Right cardiac atrium (tissue), 5 donors: ENCODE measurements around the gene GSTO2. TPM values are rescaled to one million over a fixed set of nuclear protein-coding genes. Genes with fewer than 3 reads are reported as not detected.

ENCODE experiments used
- ATAC-seq, 2 donors: fragments of 200-7000 bp; cut with Tn5 transposase; one replicate each; pipeline versions ENCODE4 v1.8.0 to v1.9.1; 2020; ENCODE audit warnings: moderate library complexity in 2 of 2, mild to moderate bottlenecking in 1 of 2
- DNase-seq, 3 donors: peaks; one replicate each; pipeline ENCODE4 v3.0.0-alpha.2; 2020
- H3K27ac ChIP-seq: one replicate; pipeline ENCODE4 v1.5.1; 2013; ENCODE audit warnings: mild to moderate bottlenecking, low read length, control low read depth, moderate library complexity
- H3K27me3 ChIP-seq: one replicate; pipeline ENCODE4 v1.6.1; 2013; ENCODE audit not compliant: control insufficient read depth, insufficient read depth
- H3K4me1 ChIP-seq: one replicate; pipeline ENCODE4 v1.6.1; 2013; ENCODE audit warnings: low read length; ENCODE audit not compliant: control insufficient read depth, insufficient read depth
- H3K4me3 ChIP-seq: one replicate; pipeline ENCODE4 v1.5.1; 2013; ENCODE audit warnings: low read length, control low read depth
- H3K9me3 ChIP-seq: one replicate; pipeline ENCODE4 v1.6.1; 2013; ENCODE audit warnings: low read length; ENCODE audit not compliant: control insufficient read depth
- WGBS: extraction: QIAGEN DNeasy Blood & Tissue Kit; methylation state at CpG from one replicate; pipeline ENCODE4 v1.1.7; 2013; 5-methylcytosine and 5-hydroxymethylcytosine counted together
- intact Hi-C, 4 donors: fragments of 100-400 bp; cut with DNase I; formaldehyde crosslinking; loops; one replicate each; pipeline versions ENCODE4 v1.11.0 to v1.14.0; 2022 to 2023
- polyA plus RNA-seq: library from polyadenylated mRNA; stranded (reverse); fragments of 200-250 nt; gene quantifications from one replicate; pipeline ENCODE4 v1.2.3, GENCODE V29; 2013
- total RNA-seq, 4 donors: library from RNA; stranded (reverse); fragmentation: NEBNext Ultra II Directional; extraction: Animal tissue kit (Norgen Biotek cat#: 25700); gene quantifications; one replicate each; pipeline ENCODE4 v1.2.1, GENCODE V29; 2021
- donor health status: healthy with polysubstance abuse.
- donor health status: DM: no; HTN: yes; CAD: no.
- donor health status: DM: no; HTN: no; CAD: no.
- donor health status: DM: no; HTN: yes; CAD: no; lungs with severe emphysema.
- donor health status: DM: yes; HTN: yes; CAD: no.

GSTO2 gene
- total and polyA plus RNA-seq, 5 donors: 0.37 to 1.1 (median 0.58) TPM

- Histone ChIP-seq H3K9me3 (no peaks in the 10 kb centered on the region), H3K4me3 (no peak overlapping the region), H3K27ac (peak overlapping the region; percentile 100), H3K27me3 (no peaks in the 10 kb centered on the region), H3K4me1 (peaks cover 24% of the 10 kb centered on the region)
- DNase-seq (peak; percentile 72 to 83 (median 83)), ATAC-seq (peak; percentile 80 to 88)
- 24% methylated on average over 12 of the region's 12 CpGs for WGBS
- intact Hi-C loops: loop anchor here in 3 of 4 donors (5.0 kb wide), 2 partner anchors 37 to 52 kb away; partner anchors contain the start of genes ITPRIP (in 2 of the 3) and CFAP58 (in 1 of the 3)
Observed at GRCh38 chr10:104300002-104300735, 31.2 kb downstream of the GSTO2 start.

DNA sequence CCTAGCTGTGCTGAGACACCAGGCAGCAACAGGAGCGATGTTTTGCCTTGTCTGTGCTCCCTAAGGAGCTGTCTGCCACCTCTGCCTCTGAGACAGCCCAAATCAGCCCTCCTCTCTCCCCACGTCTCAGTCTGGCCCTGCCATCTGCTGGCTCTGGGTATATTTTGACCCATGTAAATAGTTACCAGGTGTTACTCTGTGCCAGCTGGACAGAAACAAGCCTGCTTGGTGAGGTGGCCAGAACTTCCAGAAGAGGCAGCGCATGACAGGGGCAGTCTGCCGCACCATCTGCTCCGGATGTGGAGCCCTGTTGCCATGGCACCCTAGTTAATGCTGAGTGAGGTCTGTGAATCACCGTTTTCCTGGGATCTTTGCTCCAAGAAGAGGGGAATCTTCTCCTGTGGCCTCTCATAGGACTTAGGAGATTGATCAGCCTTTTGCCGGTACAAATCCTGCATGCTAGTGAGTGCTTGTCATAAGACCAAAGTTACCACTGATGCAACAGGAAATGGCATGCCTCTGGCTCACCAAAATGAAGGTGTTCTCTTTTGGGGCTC, 31.8 kb downstream of the GSTO2 start:
- Histone ChIP-seq H3K27ac (peak overlapping the region; percentile 100), H3K27me3 (no peaks in the 10 kb centered on the region), H3K9me3 (no peaks in the 10 kb centered on the region), H3K4me1 (peaks cover 25% of the 10 kb centered on the region), H3K4me3 (no peak overlapping the region)
- 18% methylated on average over 7 of the region's 7 CpGs for WGBS
- intact Hi-C loops: loop anchor here in 3 of 4 donors (5.0 kb wide), 2 partner anchors 36 to 51 kb away; partner anchors contain the start of genes ITPRIP (in 2 of the 3) and CFAP58 (in 1 of the 3)
- DNase-seq (peak; percentile 81 to 85 (median 84)), ATAC-seq (peak; percentile 69 to 83)

DNA sequence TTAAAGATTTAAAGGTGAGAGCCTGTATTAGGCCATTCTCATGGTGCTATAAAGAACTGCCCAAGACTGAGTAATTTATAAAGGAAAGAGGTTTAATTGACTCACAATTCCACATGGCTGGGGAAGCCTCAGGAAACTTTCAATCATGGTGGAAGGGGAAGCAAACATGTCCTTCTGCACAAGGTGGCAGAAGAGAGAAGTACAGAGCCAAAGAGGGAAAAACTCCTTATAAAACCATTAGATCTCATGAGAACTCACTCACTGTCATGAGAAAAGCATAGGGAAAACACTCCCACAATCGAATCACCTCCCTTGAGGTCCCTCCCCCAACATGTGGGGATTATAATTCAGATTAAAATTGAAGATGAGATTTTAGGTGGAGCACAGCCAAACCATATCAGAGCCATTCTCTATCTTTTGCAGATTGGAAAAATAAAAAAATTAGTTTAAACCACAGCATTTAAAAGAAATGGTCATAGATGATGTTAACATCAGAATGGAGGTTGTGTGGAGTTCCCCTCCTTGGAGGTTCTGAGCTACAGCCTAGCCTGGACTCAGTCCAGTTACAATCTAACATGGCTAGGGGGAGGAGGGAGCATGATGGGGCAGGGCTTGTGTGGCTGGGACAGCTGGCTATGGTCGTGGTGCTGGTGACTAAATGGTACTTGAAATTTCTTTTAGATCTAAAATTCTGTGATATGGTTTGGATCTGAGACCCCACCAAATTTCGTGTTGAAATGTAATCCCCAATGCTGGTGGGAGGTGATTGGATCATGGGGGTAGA, 33.1 kb downstream of the GSTO2 start:
- WGBS: 65% methylated on average over 3 of the region's 3 CpGs
- Histone ChIP-seq H3K4me1 (peaks cover 27% of the 10 kb centered on the region), H3K27me3 (no peaks in the 10 kb centered on the region), H3K4me3 (no peak overlapping the region), H3K27ac (no peak overlapping the region), H3K9me3 (no peaks in the 10 kb centered on the region)
- intact Hi-C loops: loop anchor here in 3 of 4 donors (5.0 kb wide), 2 partner anchors 35 to 50 kb away; partner anchors contain the start of genes ITPRIP (in 2 of the 3) and CFAP58 (in 1 of the 3)
- ATAC-seq (no peak), DNase-seq (no peak)

- intact Hi-C loops: loop anchor here in 3 of 4 donors (5.0 kb wide), 2 partner anchors 34 to 49 kb away; partner anchors contain the start of genes ITPRIP (in 2 of the 3) and CFAP58 (in 1 of the 3)
- no peak for ATAC-seq
- H3K4me1 ChIP-seq: peaks cover 29% of the 10 kb centered on the region
- H3K27me3 ChIP-seq: no peaks in the 10 kb centered on the region
- H3K4me3 ChIP-seq: no peak overlapping the region
- WGBS: 49% methylated on average over 2 of the region's 2 CpGs
- H3K9me3 ChIP-seq: no peaks in the 10 kb centered on the region
- no peak for DNase-seq
- H3K27ac ChIP-seq: peak overlapping the region; percentile 61
Observed at GRCh38 chr10:104303594-104304355, 34.8 kb downstream of the GSTO2 start.

GRCh38 chr10:104304356-104304745, 35.4 kb downstream of the GSTO2 start:
- Histone ChIP-seq H3K27me3 (no peaks in the 10 kb centered on the region), H3K27ac (peak overlapping the region; percentile 87), H3K4me3 (no peak overlapping the region), H3K4me1 (peaks cover 29% of the 10 kb centered on the region), H3K9me3 (no peaks in the 10 kb centered on the region)
- ATAC-seq: no peak
- intact Hi-C loops: loop anchor here in 3 of 4 donors (5.0 kb wide), 2 partner anchors 33 to 48 kb away; partner anchors contain the start of genes ITPRIP (in 2 of the 3) and CFAP58 (in 1 of the 3)
- DNase-seq: no peak
- WGBS: 87% methylated on average over 4 of the region's 4 CpGs

GRCh38 chr10:104304927-104305326, 35.9 kb downstream of the GSTO2 start:
- Histone ChIP-seq H3K27me3 (no peaks in the 10 kb centered on the region), H3K4me1 (peaks cover 25% of the 10 kb centered on the region), H3K9me3 (no peaks in the 10 kb centered on the region), H3K27ac (peak overlapping the region; percentile 89), H3K4me3 (no peak overlapping the region)
- DNase-seq (no peak), ATAC-seq (no peak)
- 38% methylated on average over 8 of the region's 8 CpGs for WGBS
- intact Hi-C loops: loop anchor here in 3 of 4 donors (5.0 kb wide), 3 partner anchors 32 to 47 kb away; partner anchors contain the start of genes ITPRIP (in 2 of the 3) and CFAP58 (in 1 of the 3)

- Histone ChIP-seq H3K27me3 (no peaks in the 10 kb centered on the region), H3K27ac (peak overlapping the region; percentile 77), H3K4me3 (no peak overlapping the region), H3K4me1 (peaks cover 28% of the 10 kb centered on the region), H3K9me3 (no peaks in the 10 kb centered on the region)
- ATAC-seq: no peak
- intact Hi-C loops: loop anchor here in 1 of 4 donors (5.0 kb wide), 1 partner anchor 40 kb away; no protein-coding TSS in a partner anchor
- no peak for DNase-seq
- 71% methylated on average over 3 of the region's 3 CpGs for WGBS
Observed at GRCh38 chr10:104306897-104307296, 37.9 kb downstream of the GSTO2 start.

DNA sequence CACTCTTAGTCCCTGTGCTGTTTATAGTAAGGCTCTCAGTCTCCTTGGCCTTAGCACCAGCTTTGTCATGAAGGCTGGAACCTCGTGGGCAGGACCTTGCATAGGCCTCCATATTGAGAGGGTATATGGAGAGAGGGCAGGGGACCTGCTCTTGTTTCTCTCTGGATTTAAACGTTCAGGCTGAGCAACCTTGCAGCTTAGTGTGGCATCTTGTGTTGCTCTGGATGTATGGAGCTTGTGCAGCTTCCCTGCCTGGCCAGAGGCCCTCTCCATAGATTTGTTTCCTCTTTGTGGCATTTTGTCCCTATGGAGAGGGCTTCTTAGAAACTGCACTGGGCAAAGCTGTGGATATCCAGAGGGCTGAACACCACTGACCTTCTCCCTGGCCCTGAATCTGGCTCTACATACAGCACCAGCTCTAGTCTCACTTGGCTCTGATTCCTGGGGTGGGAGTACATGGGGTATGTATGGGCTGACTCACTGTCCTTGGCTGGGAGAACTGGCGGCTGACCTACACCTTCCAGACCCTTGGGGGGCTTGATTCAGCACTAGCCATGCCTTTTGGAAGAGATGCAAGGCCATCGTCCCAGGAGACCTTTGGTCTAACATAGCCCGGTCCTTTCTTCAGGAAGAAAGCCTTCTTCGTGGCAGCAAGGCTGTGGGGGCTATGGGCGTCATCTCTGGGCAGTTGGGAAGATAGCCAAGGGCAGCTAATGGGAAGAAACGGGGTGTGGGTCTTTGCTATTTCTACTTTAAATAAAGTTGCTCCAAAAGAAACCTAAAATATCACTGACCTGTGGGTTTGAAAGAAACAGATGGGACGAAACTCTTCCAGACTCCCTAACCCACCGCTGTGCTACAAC, 38.8 kb downstream of the GSTO2 start:
- 62% methylated on average over 10 of the region's 10 CpGs for WGBS
- no peak for DNase-seq
- Histone ChIP-seq H3K27ac (peak overlapping the region; percentile 77), H3K9me3 (no peaks in the 10 kb centered on the region), H3K4me1 (peaks cover 33% of the 10 kb centered on the region), H3K4me3 (no peak overlapping the region), H3K27me3 (no peaks in the 10 kb centered on the region)
- peak in 1 of 2 donors; percentile 3 for ATAC-seq
- intact Hi-C loops: loop anchor here in 1 of 4 donors (5.0 kb wide), 1 partner anchor 39 kb away; no protein-coding TSS in a partner anchor

DNA sequence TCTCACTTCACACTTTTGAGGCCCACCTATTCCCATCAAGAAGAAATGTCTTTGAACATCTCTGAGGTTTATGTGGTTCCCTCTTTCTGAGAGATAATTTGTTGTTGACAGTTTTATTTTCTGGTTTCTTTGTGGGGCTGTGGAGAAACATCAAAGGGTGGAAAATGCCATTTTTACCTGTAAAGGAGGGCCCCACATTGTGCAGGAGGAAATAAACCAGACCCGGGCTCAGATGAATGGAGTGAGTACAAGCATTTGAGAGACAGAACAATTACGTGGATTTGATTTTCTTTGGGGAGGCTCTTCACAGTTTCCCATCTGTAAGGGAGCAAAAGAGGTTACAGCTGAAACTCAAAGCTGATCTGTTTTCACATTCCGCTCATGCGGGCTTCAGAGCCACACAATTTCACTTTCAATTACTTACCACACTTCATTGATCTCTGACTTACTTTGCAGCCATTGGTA, 39.5 kb downstream of the GSTO2 start:
- Histone ChIP-seq H3K4me1 (peaks cover 34% of the 10 kb centered on the region), H3K27me3 (no peaks in the 10 kb centered on the region), H3K9me3 (no peaks in the 10 kb centered on the region), H3K27ac (peak overlapping the region; percentile 12), H3K4me3 (no peak overlapping the region)
- intact Hi-C loops: loop anchor here in 1 of 4 donors (5.0 kb wide), 1 partner anchor 39 kb away; no protein-coding TSS in a partner anchor
- DNase-seq (no peak), ATAC-seq (no peak)
- 75% methylated on average over 4 of the region's 4 CpGs for WGBS
